Epithelial cell of esophagus (primary cell): Measurements from ENCODE around the gene NACAD.

Experiments
- DNase-seq: peaks from one replicate; pipeline ENCODE4 v3.0.0; 2010; ENCODE audit warnings: low read depth
- H3K4me3 ChIP-seq: 2 replicates; pipeline ENCODE4 v1.5.1; 2011; ENCODE audit warnings: mild to moderate bottlenecking, low read length, control low read depth
- TF ChIP-seq, protein P1 (sequence below): IDR thresholded peaks from 2 replicates; pipeline ENCODE4 v1.5.1; 2011; ENCODE audit warnings: low read depth, mild to moderate bottlenecking, low read length, control low read depth, inconsistent platforms; ENCODE audit not compliant: insufficient read depth; ENCODE audit errors: missing control alignments

Gene NACAD

DNA sequence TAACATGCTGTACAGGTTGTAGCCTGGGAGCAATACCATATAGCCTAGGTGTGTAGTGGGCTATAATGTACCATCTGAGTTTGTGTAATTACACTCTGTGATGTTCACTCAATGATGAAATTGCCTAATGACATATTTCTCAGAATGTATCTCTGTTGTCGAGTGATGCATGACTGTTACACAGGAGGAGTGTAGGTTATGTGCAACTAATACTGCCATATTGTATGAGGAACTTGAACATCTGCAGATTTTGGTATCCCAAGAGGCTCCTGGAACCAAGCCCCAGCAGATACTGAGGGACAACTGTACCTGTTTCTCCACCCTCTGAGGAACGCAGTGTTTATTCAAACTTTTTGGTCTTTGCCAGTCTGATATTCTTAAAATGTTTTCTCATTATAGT is 38.6 kb downstream of the NACAD start:
- no peak overlapping the region for H3K4me3 ChIP-seq
- DNase-seq, result no peak
- TF ChIP-seq, protein P1, sequence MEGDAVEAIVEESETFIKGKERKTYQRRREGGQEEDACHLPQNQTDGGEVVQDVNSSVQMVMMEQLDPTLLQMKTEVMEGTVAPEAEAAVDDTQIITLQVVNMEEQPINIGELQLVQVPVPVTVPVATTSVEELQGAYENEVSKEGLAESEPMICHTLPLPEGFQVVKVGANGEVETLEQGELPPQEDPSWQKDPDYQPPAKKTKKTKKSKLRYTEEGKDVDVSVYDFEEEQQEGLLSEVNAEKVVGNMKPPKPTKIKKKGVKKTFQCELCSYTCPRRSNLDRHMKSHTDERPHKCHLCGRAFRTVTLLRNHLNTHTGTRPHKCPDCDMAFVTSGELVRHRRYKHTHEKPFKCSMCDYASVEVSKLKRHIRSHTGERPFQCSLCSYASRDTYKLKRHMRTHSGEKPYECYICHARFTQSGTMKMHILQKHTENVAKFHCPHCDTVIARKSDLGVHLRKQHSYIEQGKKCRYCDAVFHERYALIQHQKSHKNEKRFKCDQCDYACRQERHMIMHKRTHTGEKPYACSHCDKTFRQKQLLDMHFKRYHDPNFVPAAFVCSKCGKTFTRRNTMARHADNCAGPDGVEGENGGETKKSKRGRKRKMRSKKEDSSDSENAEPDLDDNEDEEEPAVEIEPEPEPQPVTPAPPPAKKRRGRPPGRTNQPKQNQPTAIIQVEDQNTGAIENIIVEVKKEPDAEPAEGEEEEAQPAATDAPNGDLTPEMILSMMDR, result no peak

DNA sequence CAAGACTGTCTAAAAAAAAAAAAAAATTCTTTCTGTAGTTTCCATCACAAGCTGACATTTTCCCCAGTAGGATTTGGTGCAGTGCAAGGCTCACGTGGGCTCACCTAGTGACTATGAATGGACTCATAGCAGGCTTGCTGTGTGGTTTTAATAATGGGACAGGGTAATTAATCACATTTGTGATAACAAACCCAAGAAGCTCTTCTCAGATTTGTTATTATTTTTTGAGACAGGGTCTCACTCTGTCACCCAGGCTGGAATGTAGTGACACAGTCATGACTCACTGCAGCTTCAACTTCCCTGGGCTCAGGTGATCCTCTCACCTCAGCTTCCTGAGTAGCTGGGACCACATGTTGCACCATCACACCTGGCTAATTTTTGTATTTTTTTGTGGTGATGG is 40.0 kb downstream of the NACAD start:
- H3K4me3 ChIP-seq, result no peak overlapping the region
- peak; percentile 76 for DNase-seq
- TF ChIP-seq, protein P1, result no peak

- no peak for DNase-seq
- no peak overlapping the region for H3K4me3 ChIP-seq
- TF ChIP-seq, protein P1, result no peak
Observed at GRCh38 chr7:45044338-45044737, 44.4 kb downstream of the NACAD start.

- TF ChIP-seq, protein P1, result no peak
- H3K4me3 ChIP-seq, result no peak overlapping the region
- DNase-seq, result peak; percentile 14
Observed at GRCh38 chr7:45039106-45039505, 49.7 kb downstream of the NACAD start.

- TF ChIP-seq, protein P1, result no peak
- DNase-seq, result no peak
Observed at GRCh38 chr7:45037876-45038275, 50.9 kb downstream of the NACAD start.

GRCh38 chr7:45036796-45037195 is 52.0 kb downstream of the NACAD start:
- no peak for DNase-seq
- TF ChIP-seq, protein P1, result no peak
- no peak overlapping the region for H3K4me3 ChIP-seq

More at GRCh38 chr7:45037876-45038275, 50.9 kb downstream of the NACAD start:
- no peak overlapping the region for H3K4me3 ChIP-seq

DNA sequence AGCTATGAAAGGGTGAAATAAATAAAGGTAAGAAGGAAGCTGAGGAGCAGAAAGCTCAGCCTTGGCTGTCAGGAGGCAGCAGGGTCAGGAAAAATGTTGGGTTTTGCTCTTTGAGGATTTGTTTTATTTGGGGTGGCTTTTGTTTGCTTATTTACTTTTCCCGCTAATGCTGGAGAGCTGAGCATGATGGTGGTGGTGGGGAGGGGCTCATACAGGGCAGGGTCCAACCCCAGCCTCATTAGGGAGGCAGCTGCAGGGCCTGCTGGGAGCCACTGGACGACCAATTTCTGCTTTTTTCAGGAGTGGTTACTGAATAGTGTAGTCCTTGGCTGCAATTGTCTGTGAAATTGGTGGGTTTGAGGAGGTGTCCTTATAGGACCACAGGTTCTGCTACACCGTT is 52.5 kb downstream of the NACAD start:
- TF ChIP-seq, protein P1, result no peak
- no peak for DNase-seq
- no peak overlapping the region for H3K4me3 ChIP-seq
